ENCODE measurements around the gene CLSTN2. TPM values are rescaled to one million over a fixed set of nuclear protein-coding genes. Genes with fewer than 3 reads are reported as not detected.

The CLSTN2 gene
- total and polyA plus RNA-seq, 2 of the 8 experiments (the other 6 are each of a cell fraction or from before 2014, with no cell fraction given), result 0.39 to 0.52 TPM

- Histone ChIP-seq H3K79me2 (ENCODE audit: control insufficient read depth in 1 of 2, insufficient read depth in 2 of 2, low read length in 2 of 2) (no peaks in the 10 kb centered on the region), H3K27ac (ENCODE audit: low read depth, low read length) (no peak overlapping the region), H3K23me2 (ENCODE audit: low read depth, low read length) (no peaks in the 10 kb centered on the region), H4K5ac (ENCODE audit: insufficient read length, low read depth, low read length) (no peak overlapping the region), H3K56ac (replicated peaks; ENCODE audit: insufficient read length, low read depth, low read length) (no peak overlapping the region), H3K27me3 (replicated peaks in 1 of 4; ENCODE audit: control insufficient read depth in 3 of 4, extremely low read depth in 1 of 4, insufficient read depth in 3 of 4, low read length in 3 of 4) (no peaks in the 10 kb centered on the region; a peak in 1 of 7 replicates), H3K9me3 (ENCODE audit: insufficient read depth in 2 of 2, low read depth in 1 of 2, low read length in 1 of 2) (no peaks in the 10 kb centered on the region), H3K9ac (replicated peaks in 1 of 4; ENCODE audit: extremely low read depth in 1 of 4, low read depth in 3 of 4, low read length in 3 of 4) (no peak overlapping the region), H2AK5ac (ENCODE audit: low read depth, low read length) (no peak overlapping the region), H3K18ac (ENCODE audit: extremely low read depth, low read length) (no peak overlapping the region), H2BK12ac (ENCODE audit: low read depth, low read length) (no peak overlapping the region), H4K20me1 (replicated peaks in 1 of 2; ENCODE audit: control insufficient read depth in 1 of 2, insufficient read depth in 2 of 2, low read length in 2 of 2) (no peaks in the 10 kb centered on the region), H4K8ac (ENCODE audit: extremely low read depth, insufficient read depth, low read length) (no peak overlapping the region), H3K14ac (ENCODE audit: insufficient read length) (no peak overlapping the region), H3K36me3 (ENCODE audit: control insufficient read depth in 2 of 4, insufficient read depth in 4 of 4, low read length in 3 of 4) (no peaks in the 10 kb centered on the region), H2BK20ac (ENCODE audit: low read length) (no peak overlapping the region), H4K91ac (replicated peaks; ENCODE audit: insufficient read length, low read length) (no peak overlapping the region), H3K4me3 (ENCODE audit: extremely low read depth in 1 of 4, insufficient read depth in 2 of 4, low read depth in 3 of 4, low read length in 4 of 4) (no peak overlapping the region), H2BK120ac (replicated peaks; ENCODE audit: low read depth, low read length) (no peak overlapping the region), H2BK5ac (ENCODE audit: low read depth, low read length) (no peak overlapping the region), H3K23ac (ENCODE audit: insufficient read length) (no peak overlapping the region), H3K4me2 (ENCODE audit: insufficient read depth in 1 of 2, low read depth in 2 of 2, low read length in 2 of 2) (no peak overlapping the region), H3K4me1 (replicated peaks in 1 of 4; ENCODE audit: control insufficient read depth in 3 of 4, insufficient read depth in 4 of 4, low read length in 3 of 4) (no peaks in the 10 kb centered on the region), H2AFZ (ENCODE audit: low read length) (no peak overlapping the region), H3K4ac (replicated peaks; ENCODE audit: insufficient read length, low read depth, low read length) (no peak overlapping the region), H2BK15ac (ENCODE audit: low read length) (no peak overlapping the region), H3K79me1 (ENCODE audit: low read depth, low read length) (no peaks in the 10 kb centered on the region)
- POLR2A ChIA-PET (ENCODE audit: partially characterized antibody), result no interaction called here
- CTCF ChIA-PET (ENCODE audit: partially characterized antibody), result no interaction called here
- FAIRE-seq, result no peak
- no peak for DNase-seq (ENCODE audit: low read depth in 1 of 2, low spot score in 2 of 2)
- no CpG with 5 or more reads among the region's 4 CpGs for WGBS, 2 experiments (ENCODE audit: extremely low coverage in 1 of 2, insufficient coverage in 1 of 2, insufficient read length in 1 of 2, insufficient replicate concordance in 2 of 2, low coverage in 1 of 2, low lambda C conversion rate in 2 of 2, missing lambda C conversion rate in 1 of 2)
- TF ChIP-seq SP4 (IDR thresholded peaks at IDR 0.05; ENCODE audit: low read length), result no peak
- TF ChIP-seq JUN (IDR thresholded peaks at IDR 0.05; ENCODE audit: low read depth, low read length), result no peak
- no peak for TF ChIP-seq SIX5 (IDR thresholded peaks at IDR 0.05; ENCODE audit: low read depth, low read length)
- no peak for TF ChIP-seq SP2 (IDR thresholded peaks at IDR 0.05; ENCODE audit: low read length)
- no peak for TF ChIP-seq KDM5A (IDR thresholded peaks at IDR 0.05; ENCODE audit: low read length)
- no peak for TF ChIP-seq TCF12 (IDR thresholded peaks at IDR 0.05; ENCODE audit: low read depth, low read length)
- no peak for TF ChIP-seq CTBP2 (IDR thresholded peaks at IDR 0.05; ENCODE audit: borderline replicate concordance, insufficient read depth, insufficient read length, low read length)
- no peak for TF ChIP-seq TEAD4 (IDR thresholded peaks at IDR 0.05; ENCODE audit: low read depth, low read length)
- no peak for TF ChIP-seq ATF3 (IDR thresholded peaks at IDR 0.05; ENCODE audit: insufficient read depth, low read depth, low read length)
- no peak for TF ChIP-seq ASH2L (IDR thresholded peaks at IDR 0.05; ENCODE audit: low read length)
- no peak for TF ChIP-seq FOSL1 (IDR thresholded peaks at IDR 0.05; ENCODE audit: insufficient read depth, low read depth, low read length)
- no peak for TF ChIP-seq RFX5 (IDR thresholded peaks at IDR 0.05; ENCODE audit: borderline replicate concordance, low read depth, low read length)
- no peak for TF ChIP-seq KDM4A (IDR thresholded peaks at IDR 0.05; ENCODE audit: low read depth, low read length, severe bottlenecking)
- TF ChIP-seq NRF1 (IDR thresholded peaks at IDR 0.05; ENCODE audit: low read depth, low read length), result no peak
- no peak for TF ChIP-seq SUZ12 (IDR thresholded peaks at IDR 0.05; ENCODE audit: low read length)
- TF ChIP-seq NANOG (IDR thresholded peaks at IDR 0.05; ENCODE audit: insufficient read depth, low read depth, low read length, poor library complexity, severe bottlenecking), result no peak
Measured at GRCh38 chr3:140559546-140559945, 624.6 kb downstream of the CLSTN2 start.

Measured in H1 (cell line).